ENCODE results near the gene ACAA2.

The ACAA2 gene

GRCh38 chr18:49813319-49814146 is at the start of gene ACAA2:
TSS of gene ACAA2 (minus strand) at chr18:49813533. CDS start at chr18:49813484, 49 bp downstream.
- no peak for TF ChIP-seq L3MBTL2 (conservative IDR thresholded peaks at IDR 0.05)
- TF ChIP-seq FOXK2 (IDR thresholded peaks at IDR 0.05): no peak
- TF ChIP-seq FOXA1 (IDR thresholded peaks at IDR 0.05): no peak
- TF ChIP-seq FOXM1 (IDR thresholded peaks at IDR 0.05; ENCODE audit: borderline replicate concordance): no peak
- TF ChIP-seq LEF1 (IDR thresholded peaks at IDR 0.05; ENCODE audit: borderline replicate concordance): no peak
- TF ChIP-seq ZNF384 (IDR thresholded peaks at IDR 0.05): no peak
- no peak for TF ChIP-seq ARNT (IDR thresholded peaks at IDR 0.05)
- DNase-seq (ENCODE audit: extremely low spot score): peak; percentile 63
- CTCF ChIA-PET: no interaction called here
- POLR2A ChIA-PET: interaction anchor here (0.6 to 1.5 kb wide), 10 partner anchors 9 to 87 kb away, joined by 3 to 6 read pairs (median 3); no protein-coding TSS in a partner anchor

GRCh38 chr18:49862656-49863385 is 49.5 kb upstream of the ACAA2 start:
- ChIA-PET POLR2A (no interaction called here), CTCF (interaction anchor here (0.6 to 0.9 kb wide), 2 partner anchors 302 to 352 kb away, joined by 3 to 4 read pairs; no protein-coding TSS in a partner anchor)
- DNase-seq (ENCODE audit: extremely low spot score): no peak
- TF ChIP-seq TARDBP (IDR thresholded peaks at IDR 0.05) (no peak), HDGF (IDR thresholded peaks at IDR 0.05; ENCODE audit: borderline replicate concordance) (no peak), SUZ12 (IDR thresholded peaks at IDR 0.05) (no peak), FOXA1 (IDR thresholded peaks at IDR 0.05) (no peak), BHLHE40 (IDR thresholded peaks at IDR 0.05; ENCODE audit: borderline replicate concordance) (no peak), NFRKB (IDR thresholded peaks at IDR 0.05) (no peak), PKNOX1 (IDR thresholded peaks at IDR 0.05) (no peak), CTBP1 (IDR thresholded peaks at IDR 0.05; ENCODE audit: borderline replicate concordance) (no peak), FOXK2 (IDR thresholded peaks at IDR 0.05) (no peak)

GRCh38 chr18:49861659-49862058 is 48.3 kb upstream of the ACAA2 start:
- POLR2A ChIA-PET: no interaction called here
- no peak for DNase-seq (ENCODE audit: extremely low spot score)
- no peak for TF ChIP-seq FOXK2 (IDR thresholded peaks at IDR 0.05)
- TF ChIP-seq NFRKB (IDR thresholded peaks at IDR 0.05): no peak
- TF ChIP-seq HDGF (IDR thresholded peaks at IDR 0.05; ENCODE audit: borderline replicate concordance): no peak
- no peak for TF ChIP-seq FOXM1 (IDR thresholded peaks at IDR 0.05; ENCODE audit: borderline replicate concordance)
- no peak for TF ChIP-seq ELF4 (IDR thresholded peaks at IDR 0.05)
- no peak for TF ChIP-seq ARNT (IDR thresholded peaks at IDR 0.05)
- TF ChIP-seq SP1 (IDR thresholded peaks at IDR 0.05): no peak
- no peak for TF ChIP-seq PKNOX1 (IDR thresholded peaks at IDR 0.05)
- TF ChIP-seq TARDBP (IDR thresholded peaks at IDR 0.05): no peak
- no peak for TF ChIP-seq FOXA1 (IDR thresholded peaks at IDR 0.05)
- TF ChIP-seq BHLHE40 (IDR thresholded peaks at IDR 0.05; ENCODE audit: borderline replicate concordance): no peak
- TF ChIP-seq LEF1 (IDR thresholded peaks at IDR 0.05; ENCODE audit: borderline replicate concordance): no peak
- no peak for TF ChIP-seq L3MBTL2 (conservative IDR thresholded peaks at IDR 0.05)
- TF ChIP-seq ZNF384 (IDR thresholded peaks at IDR 0.05): no peak
- no peak for TF ChIP-seq SUZ12 (IDR thresholded peaks at IDR 0.05)
- no peak for TF ChIP-seq CTBP1 (IDR thresholded peaks at IDR 0.05; ENCODE audit: borderline replicate concordance)
- CTCF ChIA-PET: interaction anchor here (0.9 kb wide), 1 partner anchor 351 kb away, joined by 3 read pairs; no protein-coding TSS in a partner anchor

- ChIA-PET CTCF (interaction anchor here (0.6 to 2.0 kb wide), 2 partner anchors 26 to 349 kb away, joined by 4 to 10 read pairs; no protein-coding TSS in a partner anchor), POLR2A (no interaction called here)
- TF ChIP-seq FOXA1 (IDR thresholded peaks at IDR 0.05) (no peak), LEF1 (IDR thresholded peaks at IDR 0.05; ENCODE audit: borderline replicate concordance) (no peak), ARNT (IDR thresholded peaks at IDR 0.05) (no peak), TARDBP (IDR thresholded peaks at IDR 0.05) (no peak), NFRKB (IDR thresholded peaks at IDR 0.05) (no peak), FOXM1 (IDR thresholded peaks at IDR 0.05; ENCODE audit: borderline replicate concordance) (no peak)
- DNase-seq (ENCODE audit: extremely low spot score): no peak
Measured at GRCh38 chr18:49859725-49860124, 46.4 kb upstream of the ACAA2 start.

- no peak for DNase-seq (ENCODE audit: extremely low spot score)
- TF ChIP-seq L3MBTL2 (conservative IDR thresholded peaks at IDR 0.05) (no peak), SUZ12 (IDR thresholded peaks at IDR 0.05) (no peak), HDGF (IDR thresholded peaks at IDR 0.05; ENCODE audit: borderline replicate concordance) (no peak), BHLHE40 (IDR thresholded peaks at IDR 0.05; ENCODE audit: borderline replicate concordance) (no peak), FOXK2 (IDR thresholded peaks at IDR 0.05) (no peak), LEF1 (IDR thresholded peaks at IDR 0.05; ENCODE audit: borderline replicate concordance) (no peak), FOXA1 (IDR thresholded peaks at IDR 0.05) (no peak), ARNT (IDR thresholded peaks at IDR 0.05) (no peak), PKNOX1 (IDR thresholded peaks at IDR 0.05) (no peak), ELF4 (IDR thresholded peaks at IDR 0.05) (no peak), SP1 (IDR thresholded peaks at IDR 0.05) (no peak), TARDBP (IDR thresholded peaks at IDR 0.05) (no peak), NFRKB (IDR thresholded peaks at IDR 0.05) (no peak), CTBP1 (IDR thresholded peaks at IDR 0.05; ENCODE audit: borderline replicate concordance) (no peak), FOXM1 (IDR thresholded peaks at IDR 0.05; ENCODE audit: borderline replicate concordance) (no peak), ZNF384 (IDR thresholded peaks at IDR 0.05) (no peak)
- ChIA-PET CTCF (interaction anchor here (0.7 to 2.0 kb wide), 8 partner anchors 9 to 411 kb away, joined by 3 to 10 read pairs (median 4); no protein-coding TSS in a partner anchor), POLR2A (interaction anchor here (1.0 kb wide), 1 partner anchor 45 kb away, joined by 3 read pairs; no protein-coding TSS in a partner anchor)
Measured at GRCh38 chr18:49859021-49859359, 45.7 kb upstream of the ACAA2 start.

Data from HEK293T (cell line).